ENCODE data around the gene DDX54.

The DDX54 gene

GRCh38 chr12:113151655-113152054 is 33.6 kb downstream of the DDX54 start:
- H2AK5ac ChIP-seq (ENCODE audit: low read length, severe bottlenecking) = no peak overlapping the region
- peaks cover 3% of the 10 kb centered on the region for H3K9me3 ChIP-seq (ENCODE audit: control insufficient read depth, low read length)
- no peak overlapping the region for H3K18ac ChIP-seq (ENCODE audit: low read depth in 1 of 2, low read length in 2 of 2)
- no peak overlapping the region for H3K4me3 ChIP-seq (ENCODE audit: insufficient read depth in 1 of 2, low read depth in 1 of 2, low read length in 2 of 2)
- no peak overlapping the region for H2BK120ac ChIP-seq (ENCODE audit: low read depth, low read length)
- no peak overlapping the region for H3K9ac ChIP-seq (ENCODE audit: low read length)
- no peak overlapping the region for H4K91ac ChIP-seq (ENCODE audit: low read length)
- no peak for DNase-seq
- no peak overlapping the region for H3K23ac ChIP-seq (ENCODE audit: low read length in 2 of 2)
- H3K79me1 ChIP-seq (replicated peaks; ENCODE audit: low read length, poor library complexity, severe bottlenecking) = no peaks in the 10 kb centered on the region
- H3K14ac ChIP-seq (ENCODE audit: low read length in 2 of 2) = no peak overlapping the region
- no peak overlapping the region for H2BK12ac ChIP-seq (ENCODE audit: low read length in 2 of 2)
- H3K4me2 ChIP-seq (ENCODE audit: low read length, poor library complexity, severe bottlenecking) = no peak overlapping the region
- H3K4me1 ChIP-seq (ENCODE audit: control insufficient read depth, insufficient read depth, low read depth, low read length) = peaks cover 30% of the 10 kb centered on the region
- H2BK15ac ChIP-seq (ENCODE audit: low read depth, poor library complexity, severe bottlenecking) = no peak overlapping the region
- no peak overlapping the region for H4K8ac ChIP-seq (ENCODE audit: low read length)
- H3K4ac ChIP-seq (ENCODE audit: low read depth in 1 of 2, low read length in 2 of 2) = no peak overlapping the region
- no peak overlapping the region for H2AFZ ChIP-seq (ENCODE audit: low read depth, low read length)
- 100% methylated on average over 3 of the region's 3 CpGs for WGBS
- H3K27ac ChIP-seq (ENCODE audit: low read length, poor library complexity, severe bottlenecking) = no peak overlapping the region
- no peaks in the 10 kb centered on the region for H3K36me3 ChIP-seq (ENCODE audit: control insufficient read depth in 1 of 2, insufficient read depth in 2 of 2, low read depth in 1 of 2, low read length in 2 of 2)
- peaks cover 39 to 69% of the 10 kb centered on the region in 2 experiments for H3K27me3 ChIP-seq (ENCODE audit: control insufficient read depth in 1 of 2, insufficient read depth in 1 of 2, low read length in 2 of 2)
- H2BK5ac ChIP-seq (ENCODE audit: low read depth, low read length, poor library complexity, severe bottlenecking) = no peak overlapping the region

DNA sequence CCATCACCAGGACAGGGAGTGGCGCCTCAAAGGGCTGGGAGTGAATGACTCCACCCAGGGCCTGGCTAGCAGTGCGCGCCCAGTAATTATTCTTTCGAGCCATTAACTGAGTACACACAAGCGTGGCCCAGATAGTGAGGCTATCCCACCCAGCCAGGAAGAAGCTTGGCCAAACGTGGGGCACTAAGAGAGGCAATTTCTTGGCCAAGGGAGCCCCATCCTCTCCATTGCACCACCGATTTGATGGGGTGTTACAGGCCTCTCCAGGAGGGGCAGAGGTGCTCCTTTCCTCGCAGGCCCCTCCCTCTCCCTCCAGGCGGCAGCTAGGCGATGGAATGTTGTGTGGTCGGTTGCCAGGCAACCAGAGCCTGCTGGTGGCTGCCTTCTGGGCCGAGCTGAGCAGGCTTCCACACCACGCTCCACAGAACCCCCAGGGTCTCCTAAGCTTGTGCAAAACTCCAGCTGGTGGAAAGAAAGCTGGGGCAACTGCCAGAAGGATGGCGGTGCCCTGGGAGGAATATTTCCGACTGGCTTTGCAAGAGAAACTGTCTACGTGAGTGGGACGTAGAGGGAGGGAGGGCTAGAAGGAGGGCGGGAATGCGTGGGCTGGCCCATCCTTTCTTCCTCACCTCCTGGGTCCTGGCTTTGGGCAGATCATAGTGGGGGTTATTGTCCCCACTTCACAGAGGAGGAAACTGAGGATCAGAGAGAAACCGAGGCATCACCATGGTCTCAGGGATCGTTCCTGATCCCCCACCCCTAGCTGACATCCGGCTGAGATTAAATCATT is 35.7 kb downstream of the DDX54 start, which contains the start of gene CFAP73:
TSS of gene CFAP73 (plus strand) at position 364 of the 790 bp plus-strand sequence. CDS start at position 498, 134 bp downstream.
- Histone ChIP-seq H3K4ac (ENCODE audit: low read depth in 1 of 2, low read length in 2 of 2) (no peak within 1 kb of the TSS), H3K27ac (ENCODE audit: low read length, poor library complexity, severe bottlenecking) (no peak within 1 kb of the TSS), H2AK5ac (ENCODE audit: low read length, severe bottlenecking) (peak within 1 kb of the TSS; percentile 45), H3K23ac (ENCODE audit: low read length in 2 of 2) (no peak within 1 kb of the TSS), H3K18ac (ENCODE audit: low read depth in 1 of 2, low read length in 2 of 2) (no peak within 1 kb of the TSS), H3K79me1 (replicated peaks; ENCODE audit: low read length, poor library complexity, severe bottlenecking) (no peaks in the 10 kb centered on the region), H3K4me1 (ENCODE audit: control insufficient read depth, insufficient read depth, low read depth, low read length) (peaks cover 28% of the 10 kb centered on the region), H3K4me2 (ENCODE audit: low read length, poor library complexity, severe bottlenecking) (no peak within 1 kb of the TSS), H3K27me3 (ENCODE audit: control insufficient read depth in 1 of 2, insufficient read depth in 1 of 2, low read length in 2 of 2) (peaks cover 26 to 53% of the 10 kb centered on the region in 2 experiments), H2BK120ac (ENCODE audit: low read depth, low read length) (no peak within 1 kb of the TSS), H3K9ac (ENCODE audit: low read length) (peak within 1 kb of the TSS; percentile 62), H4K8ac (ENCODE audit: low read length) (no peak within 1 kb of the TSS), H4K91ac (ENCODE audit: low read length) (no peak within 1 kb of the TSS), H3K4me3 (ENCODE audit: insufficient read depth in 1 of 2, low read depth in 1 of 2, low read length in 2 of 2) (no peak within 1 kb of the TSS), H2BK12ac (ENCODE audit: low read length in 2 of 2) (no peak within 1 kb of the TSS), H3K9me3 (ENCODE audit: control insufficient read depth, low read length) (peaks cover 3% of the 10 kb centered on the region), H2BK15ac (ENCODE audit: low read depth, poor library complexity, severe bottlenecking) (peak within 1 kb of the TSS; percentile 57), H3K36me3 (ENCODE audit: control insufficient read depth in 1 of 2, insufficient read depth in 2 of 2, low read depth in 1 of 2, low read length in 2 of 2) (no peaks in the 10 kb centered on the region), H2BK5ac (ENCODE audit: low read depth, low read length, poor library complexity, severe bottlenecking) (no peak within 1 kb of the TSS), H3K14ac (ENCODE audit: low read length in 2 of 2) (no peak within 1 kb of the TSS), H2AFZ (ENCODE audit: low read depth, low read length) (no peak within 1 kb of the TSS)
- peak; percentile 90 for DNase-seq
- 32% methylated on average over 20 of the region's 22 CpGs for WGBS

- H3K27ac ChIP-seq (ENCODE audit: low read length, poor library complexity, severe bottlenecking) = no peak overlapping the region
- no peak for DNase-seq
- H2AFZ ChIP-seq (ENCODE audit: low read depth, low read length) = no peak overlapping the region
- H3K4me1 ChIP-seq (ENCODE audit: control insufficient read depth, insufficient read depth, low read depth, low read length) = peaks cover 20% of the 10 kb centered on the region
- no peak overlapping the region for H2BK15ac ChIP-seq (ENCODE audit: low read depth, poor library complexity, severe bottlenecking)
- no peak overlapping the region for H2AK5ac ChIP-seq (ENCODE audit: low read length, severe bottlenecking)
- H4K91ac ChIP-seq (ENCODE audit: low read length) = no peak overlapping the region
- H3K4me3 ChIP-seq (ENCODE audit: insufficient read depth in 1 of 2, low read depth in 1 of 2, low read length in 2 of 2) = no peak overlapping the region
- no peak overlapping the region for H3K14ac ChIP-seq (ENCODE audit: low read length in 2 of 2)
- WGBS = 89% methylated on average over 1 of the region's 2 CpGs
- H3K4ac ChIP-seq (ENCODE audit: low read depth in 1 of 2, low read length in 2 of 2) = no peak overlapping the region
- no peak overlapping the region for H3K4me2 ChIP-seq (ENCODE audit: low read length, poor library complexity, severe bottlenecking)
- no peak overlapping the region for H4K8ac ChIP-seq (ENCODE audit: low read length)
- H3K79me1 ChIP-seq (replicated peaks; ENCODE audit: low read length, poor library complexity, severe bottlenecking) = no peaks in the 10 kb centered on the region
- H3K27me3 ChIP-seq (ENCODE audit: control insufficient read depth in 1 of 2, insufficient read depth in 1 of 2, low read length in 2 of 2) = peaks cover 10 to 28% of the 10 kb centered on the region in 2 experiments
- no peak overlapping the region for H3K18ac ChIP-seq (ENCODE audit: low read depth in 1 of 2, low read length in 2 of 2)
- no peak overlapping the region for H3K9ac ChIP-seq (ENCODE audit: low read length)
- H2BK5ac ChIP-seq (ENCODE audit: low read depth, low read length, poor library complexity, severe bottlenecking) = no peak overlapping the region
- no peaks in the 10 kb centered on the region for H3K36me3 ChIP-seq (ENCODE audit: control insufficient read depth in 1 of 2, insufficient read depth in 2 of 2, low read depth in 1 of 2, low read length in 2 of 2)
- H3K23ac ChIP-seq (ENCODE audit: low read length in 2 of 2) = no peak overlapping the region
- peaks cover 3% of the 10 kb centered on the region for H3K9me3 ChIP-seq (ENCODE audit: control insufficient read depth, low read length)
- H2BK12ac ChIP-seq (ENCODE audit: low read length in 2 of 2) = no peak overlapping the region
- no peak overlapping the region for H2BK120ac ChIP-seq (ENCODE audit: low read depth, low read length)
Observed at GRCh38 chr12:113146999-113147398, 38.3 kb downstream of the DDX54 start.

DNA sequence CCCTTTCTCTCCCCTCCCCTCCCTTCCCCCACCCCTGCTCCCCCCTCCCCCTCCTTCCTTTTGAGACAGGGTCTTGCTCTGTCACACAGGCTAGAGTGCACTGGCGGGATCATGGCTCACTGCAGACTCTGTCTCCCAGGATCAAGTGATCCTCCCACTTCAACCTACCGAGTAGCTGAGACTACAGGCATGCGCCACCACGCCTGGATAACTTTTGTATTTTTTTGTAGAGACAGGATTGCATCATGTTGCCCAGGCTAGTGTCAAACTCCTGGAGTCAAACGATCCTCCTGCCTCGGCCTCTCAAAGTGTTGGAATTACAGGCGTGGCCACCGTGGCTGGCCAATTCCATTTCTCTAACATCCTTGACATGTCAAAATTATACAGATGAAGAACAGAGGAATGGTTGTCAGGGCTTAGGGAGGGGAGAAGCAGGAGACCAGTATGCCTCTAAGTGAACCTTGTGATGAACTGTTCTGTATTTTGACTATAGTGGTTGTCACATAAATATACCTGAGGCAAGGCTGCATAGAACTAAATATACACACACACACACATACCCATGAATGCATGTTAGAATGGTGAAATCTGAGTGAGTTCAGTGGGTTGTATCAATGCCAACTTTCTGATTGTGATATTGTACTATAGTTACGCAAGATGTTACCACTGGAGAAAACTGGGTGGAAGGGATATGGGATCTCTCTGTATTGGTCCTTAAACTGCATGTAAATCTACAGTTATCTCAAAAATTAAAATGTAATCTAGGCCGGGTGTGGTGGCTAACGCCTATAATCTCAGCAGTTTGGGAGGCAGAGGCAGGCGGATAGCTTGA is 39.3 kb downstream of the DDX54 start:
- H4K8ac ChIP-seq (ENCODE audit: low read length) = no peak overlapping the region
- H3K27ac ChIP-seq (ENCODE audit: low read length, poor library complexity, severe bottlenecking) = no peak overlapping the region
- H3K4ac ChIP-seq (ENCODE audit: low read depth in 1 of 2, low read length in 2 of 2) = no peak overlapping the region
- no peak for DNase-seq
- no peaks in the 10 kb centered on the region for H3K36me3 ChIP-seq (ENCODE audit: control insufficient read depth in 1 of 2, insufficient read depth in 2 of 2, low read depth in 1 of 2, low read length in 2 of 2)
- no peak overlapping the region for H3K4me2 ChIP-seq (ENCODE audit: low read length, poor library complexity, severe bottlenecking)
- 68% methylated on average over 7 of the region's 12 CpGs for WGBS
- H3K9me3 ChIP-seq (ENCODE audit: control insufficient read depth, low read length) = peaks cover 3% of the 10 kb centered on the region
- H3K27me3 ChIP-seq (ENCODE audit: control insufficient read depth in 1 of 2, insufficient read depth in 1 of 2, low read length in 2 of 2) = peaks cover 6 to 18% of the 10 kb centered on the region in 2 experiments
- peaks cover 20% of the 10 kb centered on the region for H3K4me1 ChIP-seq (ENCODE audit: control insufficient read depth, insufficient read depth, low read depth, low read length)
- H3K23ac ChIP-seq (ENCODE audit: low read length in 2 of 2) = no peak overlapping the region
- no peak overlapping the region for H2AFZ ChIP-seq (ENCODE audit: low read depth, low read length)
- no peak overlapping the region for H3K4me3 ChIP-seq (ENCODE audit: insufficient read depth in 1 of 2, low read depth in 1 of 2, low read length in 2 of 2)
- no peak overlapping the region for H3K9ac ChIP-seq (ENCODE audit: low read length)
- no peak overlapping the region for H2BK12ac ChIP-seq (ENCODE audit: low read length in 2 of 2)
- no peak overlapping the region for H3K14ac ChIP-seq (ENCODE audit: low read length in 2 of 2)
- H2AK5ac ChIP-seq (ENCODE audit: low read length, severe bottlenecking) = no peak overlapping the region
- H4K91ac ChIP-seq (ENCODE audit: low read length) = no peak overlapping the region
- H2BK15ac ChIP-seq (ENCODE audit: low read depth, poor library complexity, severe bottlenecking) = no peak overlapping the region
- H3K18ac ChIP-seq (ENCODE audit: low read depth in 1 of 2, low read length in 2 of 2) = no peak overlapping the region
- H2BK5ac ChIP-seq (ENCODE audit: low read depth, low read length, poor library complexity, severe bottlenecking) = no peak overlapping the region
- no peaks in the 10 kb centered on the region for H3K79me1 ChIP-seq (replicated peaks; ENCODE audit: low read length, poor library complexity, severe bottlenecking)
- no peak overlapping the region for H2BK120ac ChIP-seq (ENCODE audit: low read depth, low read length)

All from mesenchymal stem cell (in vitro differentiated cells and primary cell).